Natural killer cell treated with Interleukin-12 subunit alpha and Interleukin-12 subunit beta and Interleukin-15 and Interleukin-18, amount 100 ng/mL, for 72 hours (primary cell): ENCODE data around the gene GNA14. TPM values are rescaled to one million over a fixed set of nuclear protein-coding genes. Genes with fewer than 3 reads are reported as not detected.
"Not testable (repeated sequence)": the region's sequence is repeated elsewhere in the genome, so short reads cannot be mapped to it uniquely, and the experiment has no call there.

ENCODE experiments used
- ATAC-seq, 2 donors: fragments of 150-1000 bp; cut with Tn5 transposase in 1 of 2; sonication (Bioruptor Pico), chemical (Tn5 transposase) in 1 of 2; 2 replicates each; pipeline ENCODE4 v1.10.0; 2021
- DNase-seq: peaks from one replicate; pipeline ENCODE4 v3.0.0; 2022; ENCODE audit warnings: low spot score
- H3K27ac Mint-ChIP-seq, 2 donors: 1 replicate in 1 of 2; 2 replicates in 1 of 2; pipeline ENCODE4 v1.8.0; 2022; ENCODE audit warnings: mixed read lengths in 2 of 2, mild to moderate bottlenecking in 1 of 2, moderate library complexity in 1 of 2
- H3K27me3 Mint-ChIP-seq, 2 donors: 1 replicate in 1 of 2; 2 replicates in 1 of 2; pipeline ENCODE4 v1.8.0; 2022; ENCODE audit warnings: mixed read lengths in 2 of 2
- H3K36me3 Mint-ChIP-seq: one replicate; pipeline ENCODE4 v1.8.0; 2022; ENCODE audit warnings: mixed read lengths
- H3K4me1 Mint-ChIP-seq, 2 donors: 1 replicate in 1 of 2; 2 replicates in 1 of 2; pipeline ENCODE4 v1.8.0; 2022; ENCODE audit warnings: low read depth in 2 of 2, mixed read lengths in 2 of 2, mild to moderate bottlenecking in 1 of 2
- H3K4me3 Mint-ChIP-seq: one replicate; pipeline ENCODE4 v1.8.0; 2022; ENCODE audit warnings: mixed read lengths
- H3K9me3 Mint-ChIP-seq: 2 replicates; pipeline ENCODE4 v1.8.0; 2022; ENCODE audit warnings: mixed read lengths
- total RNA-seq, 2 donors: library from RNA; stranded (reverse); gene quantifications; one replicate each; pipeline ENCODE4 v1.2.3, GENCODE V29; 2022

The GNA14 gene
- total RNA-seq, 2 donors from 2014 or later: 0.45 TPM; not detected in 1

DNA sequence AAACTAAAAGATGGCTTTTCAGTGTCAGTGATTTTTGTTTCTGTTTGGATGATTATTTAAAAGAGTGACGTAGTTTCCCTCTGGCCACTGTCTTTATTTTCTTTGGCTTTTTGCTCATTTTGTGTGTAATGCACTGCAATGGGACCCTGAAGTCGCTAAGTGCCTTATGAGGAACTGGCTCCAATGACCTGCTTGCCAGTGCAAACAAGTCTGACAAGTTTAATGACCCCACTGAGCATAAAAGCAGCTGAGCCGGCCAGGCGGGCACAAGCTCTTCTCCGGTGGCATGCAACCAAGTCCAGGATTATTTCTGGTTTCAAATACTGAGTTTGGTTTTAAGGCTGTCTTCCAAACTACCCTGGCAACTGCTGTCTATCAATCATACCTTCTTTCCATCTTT is 15.6 kb upstream of the GNA14 start:
- Mint-ChIP-seq H3K9me3 (no peaks in the 10 kb centered on the region), H3K4me3 (no peak overlapping the region), H3K27ac (no peak overlapping the region), H3K36me3 (no peaks in the 10 kb centered on the region), H3K27me3 (peaks cover 5 to 9% of the 10 kb centered on the region in 2 donors), H3K4me1 (no peaks in the 10 kb centered on the region)
- DNase-seq (no peak), ATAC-seq (no peak)

DNA sequence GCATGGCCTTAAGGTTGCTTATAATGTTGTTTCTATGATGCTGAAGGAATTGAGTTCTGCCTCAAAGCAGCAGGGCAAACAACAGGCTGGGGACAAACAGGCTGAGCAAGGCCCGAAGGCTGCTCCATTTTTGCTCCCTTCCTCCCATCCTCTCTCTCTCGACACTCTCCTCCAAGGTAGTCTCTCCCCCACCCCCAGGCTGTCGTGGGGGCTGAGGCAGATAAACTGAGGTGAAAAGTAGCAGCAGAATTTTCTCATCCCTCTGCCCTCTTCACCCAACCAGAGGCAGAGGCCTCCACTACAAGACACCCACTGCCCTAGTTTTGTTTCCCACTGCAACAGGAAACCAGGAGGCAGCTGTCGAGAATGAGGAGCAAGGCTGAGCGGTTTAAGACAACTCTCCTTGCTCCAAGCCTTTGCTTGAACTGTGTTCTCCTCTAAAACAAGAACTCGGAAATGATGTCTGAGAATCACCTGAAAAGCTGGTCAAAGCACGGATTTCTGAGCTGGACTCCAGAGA is 13.5 kb upstream of the GNA14 start:
- H3K36me3 Mint-ChIP-seq: no peaks in the 10 kb centered on the region
- ATAC-seq: peak in 1 of 2 donors; percentile 22
- no peaks in the 10 kb centered on the region for H3K9me3 Mint-ChIP-seq
- H3K27ac Mint-ChIP-seq: no peak overlapping the region
- H3K4me3 Mint-ChIP-seq: no peak overlapping the region
- no peak for DNase-seq
- H3K4me1 Mint-ChIP-seq: no peaks in the 10 kb centered on the region
- H3K27me3 Mint-ChIP-seq: peaks cover 3 to 9% of the 10 kb centered on the region in 2 donors

DNA sequence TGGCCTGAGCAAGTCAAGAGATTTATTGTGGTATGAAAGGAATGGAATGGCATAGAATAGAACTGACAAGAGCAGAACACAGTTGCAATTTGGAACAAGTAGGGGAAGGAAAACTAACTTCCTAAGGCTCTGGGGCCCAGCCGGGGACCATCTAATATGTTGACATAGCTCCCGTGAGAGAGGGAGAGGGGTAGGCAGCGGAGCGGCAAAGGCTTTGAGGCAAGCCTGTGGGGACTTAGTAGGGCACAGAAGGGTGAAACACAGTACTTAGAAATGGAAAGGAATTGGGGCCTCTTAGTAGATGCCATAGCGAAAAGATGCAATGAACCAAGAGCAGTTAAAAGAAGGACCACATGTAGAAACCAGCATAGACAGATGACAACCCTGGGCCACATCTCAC is 11.8 kb upstream of the GNA14 start:
- ATAC-seq: no peak
- no peak overlapping the region for H3K27ac Mint-ChIP-seq
- no peaks in the 10 kb centered on the region for H3K36me3 Mint-ChIP-seq
- H3K9me3 Mint-ChIP-seq: no peaks in the 10 kb centered on the region
- H3K27me3 Mint-ChIP-seq: peaks cover 12 to 16% of the 10 kb centered on the region in 2 donors
- DNase-seq: no peak
- H3K4me3 Mint-ChIP-seq: no peak overlapping the region
- H3K4me1 Mint-ChIP-seq: no peaks in the 10 kb centered on the region

DNA sequence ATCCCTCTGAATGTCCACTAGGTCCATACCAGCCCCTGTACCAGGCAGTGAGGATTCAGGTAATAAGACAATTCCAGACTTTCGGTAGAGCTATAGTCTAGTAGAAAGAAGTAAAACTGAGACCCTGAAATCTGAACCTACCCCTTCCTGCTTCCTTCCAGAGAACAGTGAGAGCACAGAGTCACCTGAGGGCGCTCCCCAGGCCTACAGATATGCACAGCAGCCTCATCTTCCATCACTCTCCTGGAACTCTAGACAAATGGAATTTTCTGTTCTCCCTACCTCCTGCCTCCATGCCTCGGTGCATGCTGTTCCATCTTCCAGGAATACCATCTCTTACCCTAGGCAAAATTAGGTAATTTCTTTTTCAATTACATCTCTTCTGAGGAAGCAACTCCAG is 3.1 kb upstream of the GNA14 start:
- DNase-seq (no peak), ATAC-seq (no peak)
- Mint-ChIP-seq H3K9me3 (no peaks in the 10 kb centered on the region), H3K27me3 (peaks cover 24 to 38% of the 10 kb centered on the region in 2 donors), H3K36me3 (no peaks in the 10 kb centered on the region), H3K4me1 (peaks cover 0 to 6% of the 10 kb centered on the region in 2 donors), H3K4me3 (no peak overlapping the region), H3K27ac (no peak overlapping the region)

DNA sequence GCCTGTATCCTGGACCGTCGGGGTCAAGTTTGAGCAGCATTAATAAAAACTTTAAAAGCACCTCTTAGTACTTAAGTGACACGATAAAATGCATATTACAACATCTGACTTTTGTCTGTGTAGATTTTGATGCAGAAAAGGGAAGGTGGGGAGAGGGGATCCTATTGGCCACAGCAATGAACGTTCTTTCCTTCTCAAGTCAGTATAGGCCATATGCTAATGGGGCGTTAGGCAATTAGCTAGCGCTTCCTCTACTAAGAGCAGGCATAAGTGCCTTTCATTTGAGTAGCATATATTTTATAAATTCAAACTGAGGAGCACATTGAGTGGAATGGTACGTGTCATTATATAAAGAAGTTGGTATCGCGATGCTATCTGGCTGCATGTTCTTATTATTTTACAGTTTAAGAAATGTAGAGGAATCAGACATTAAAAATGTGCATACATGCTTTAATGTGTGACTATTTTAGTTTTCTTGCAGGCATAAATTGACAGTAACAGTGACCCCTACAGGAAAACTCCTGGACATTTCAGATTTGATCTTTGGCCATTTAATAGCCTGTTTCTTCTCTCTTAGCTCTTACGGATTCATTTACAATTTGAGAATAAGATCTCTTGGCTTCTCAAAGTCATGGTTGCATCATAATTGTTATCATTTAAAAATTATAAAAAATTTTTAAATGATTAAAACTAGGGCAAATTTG is 1.1 kb upstream of the GNA14 start:
- Mint-ChIP-seq H3K4me3 (peak overlapping the region; percentile 20), H3K27ac (no peak overlapping the region), H3K36me3 (no peaks in the 10 kb centered on the region), H3K4me1 (peaks cover 0 to 6% of the 10 kb centered on the region in 2 donors), H3K27me3 (peaks cover 29 to 37% of the 10 kb centered on the region in 2 donors), H3K9me3 (no peaks in the 10 kb centered on the region)
- ATAC-seq (peak in 1 of 2 donors; percentile 55), DNase-seq (no peak)

DNA sequence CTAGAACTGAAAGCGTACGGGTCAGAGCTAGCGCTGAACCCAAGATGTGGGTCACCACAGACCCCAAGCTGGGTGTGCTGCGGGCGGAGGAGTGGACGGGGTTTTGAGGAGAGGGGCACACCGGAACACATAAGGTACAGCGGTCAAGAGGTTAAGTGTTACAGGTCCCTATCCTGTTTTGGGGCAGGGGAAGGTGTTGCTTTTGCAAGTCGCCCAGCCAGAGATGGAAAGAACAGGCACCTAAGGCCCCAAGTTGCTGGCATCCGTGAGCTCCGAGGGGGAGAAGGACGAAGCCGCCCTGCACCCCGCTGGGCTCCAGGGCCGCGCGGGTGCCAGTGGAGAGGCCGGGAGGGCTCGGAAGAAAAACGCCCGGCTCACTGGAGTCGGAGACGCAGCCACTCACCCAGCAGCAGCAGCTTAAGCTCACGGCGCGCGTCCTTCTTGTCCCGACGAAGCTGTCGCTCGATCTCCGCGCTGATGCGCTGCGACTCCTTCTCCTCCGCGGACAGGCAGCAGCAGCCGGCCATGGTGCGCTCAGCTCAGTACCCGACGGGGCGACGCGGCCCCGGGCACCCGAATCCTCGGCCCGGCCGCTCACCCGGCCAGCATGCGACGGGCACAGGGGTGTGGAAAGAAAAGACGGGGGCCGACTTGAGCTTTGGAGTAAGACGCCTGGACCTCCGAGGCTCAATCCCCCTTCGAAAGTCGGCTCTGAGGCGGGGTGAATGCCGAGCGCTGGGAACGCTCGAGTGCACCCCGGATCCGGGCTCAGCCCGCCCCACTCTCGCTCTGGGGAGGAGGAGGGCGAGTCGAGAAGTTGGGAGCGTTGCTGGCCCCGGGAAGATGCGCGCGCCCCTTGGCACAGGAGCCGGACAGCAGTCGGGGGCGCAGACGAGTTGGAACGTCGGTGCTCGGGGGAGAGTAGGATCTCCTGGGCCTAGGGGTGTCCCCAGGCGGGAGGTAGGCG is 572 bp downstream of the GNA14 start:
- peak in 1 of 2 donors; percentile 43 for ATAC-seq
- Mint-ChIP-seq H3K4me1 (peaks cover 0 to 6% of the 10 kb centered on the region in 2 donors), H3K9me3 (no peaks in the 10 kb centered on the region), H3K27me3 (peaks cover 28 to 33% of the 10 kb centered on the region in 2 donors), H3K4me3 (peak overlapping the region; percentile 56), H3K36me3 (no peaks in the 10 kb centered on the region), H3K27ac (no peak overlapping the region)
- no peak for DNase-seq

DNA sequence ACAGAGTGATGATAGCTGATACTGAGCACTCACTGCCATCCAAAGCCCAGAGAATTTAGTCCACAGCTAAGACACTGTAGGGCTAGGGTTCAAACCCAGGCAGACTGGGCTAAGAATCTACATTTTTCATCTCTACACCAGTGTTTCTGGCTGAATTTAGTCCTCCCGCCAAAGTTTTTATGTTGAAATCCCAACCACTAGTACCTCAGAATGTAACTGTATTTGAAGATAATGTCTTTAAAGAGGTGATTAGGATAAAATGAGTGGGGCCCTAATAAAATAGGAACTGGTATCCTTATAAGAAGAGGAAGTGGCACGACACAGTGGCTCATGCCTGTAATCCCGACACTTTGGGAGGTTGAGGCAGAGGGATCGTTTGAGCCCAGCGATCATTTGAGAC is 4.3 kb downstream of the GNA14 start:
- DNase-seq (no peak), ATAC-seq (no peak)
- Mint-ChIP-seq H3K4me3 (no peak overlapping the region), H3K9me3 (no peaks in the 10 kb centered on the region), H3K27ac (no peak overlapping the region), H3K36me3 (no peaks in the 10 kb centered on the region), H3K27me3 (peaks cover 32 to 35% of the 10 kb centered on the region in 2 donors), H3K4me1 (peaks cover 0 to 6% of the 10 kb centered on the region in 2 donors)

DNA sequence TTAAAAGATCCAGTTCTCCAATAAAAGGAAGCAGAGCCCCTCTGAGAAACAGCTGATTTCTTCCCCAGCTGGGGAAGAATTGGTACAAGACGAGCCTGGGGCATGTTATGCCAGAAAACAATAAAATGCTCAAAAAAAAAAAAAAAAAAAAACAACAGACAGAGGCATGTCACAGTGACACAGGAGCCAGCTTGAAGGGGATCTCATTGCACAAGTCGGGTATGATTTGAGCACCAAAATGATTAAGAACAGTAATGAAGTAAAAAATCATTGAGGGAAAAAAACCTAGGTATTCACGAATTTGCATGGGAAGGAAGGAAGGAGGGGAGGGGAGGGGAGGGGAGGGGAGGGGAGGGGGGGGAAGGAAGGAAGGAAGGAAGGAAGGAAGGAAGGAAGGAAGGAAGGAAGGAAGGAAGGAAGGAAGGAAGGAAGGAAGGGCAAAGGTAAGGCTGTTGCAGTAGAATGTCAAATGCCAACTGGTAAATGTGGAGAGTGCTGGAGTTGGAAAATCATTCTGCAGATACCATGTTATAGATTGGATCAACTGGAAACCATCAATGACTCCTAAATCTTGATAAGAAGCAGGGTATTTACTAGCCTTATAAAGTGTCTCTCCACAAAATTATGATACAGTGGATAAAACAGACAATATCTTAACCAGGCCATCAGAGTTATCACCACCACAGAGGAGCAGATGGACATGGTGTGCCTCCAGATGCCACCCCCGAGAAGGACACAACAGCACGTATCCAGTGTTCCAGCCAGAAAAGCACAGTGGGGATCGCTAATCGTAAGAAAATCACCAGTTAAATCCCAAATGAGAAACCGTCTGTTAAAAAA is 7.2 kb downstream of the GNA14 start:
- no peak for DNase-seq
- ATAC-seq: no peak
- Mint-ChIP-seq H3K36me3 (no peaks in the 10 kb centered on the region), H3K4me3 (no peak overlapping the region), H3K4me1 (no peaks in the 10 kb centered on the region), H3K27me3 (peaks cover 23 to 33% of the 10 kb centered on the region in 2 donors), H3K9me3 (no peaks in the 10 kb centered on the region), H3K27ac (no peak overlapping the region)

DNA sequence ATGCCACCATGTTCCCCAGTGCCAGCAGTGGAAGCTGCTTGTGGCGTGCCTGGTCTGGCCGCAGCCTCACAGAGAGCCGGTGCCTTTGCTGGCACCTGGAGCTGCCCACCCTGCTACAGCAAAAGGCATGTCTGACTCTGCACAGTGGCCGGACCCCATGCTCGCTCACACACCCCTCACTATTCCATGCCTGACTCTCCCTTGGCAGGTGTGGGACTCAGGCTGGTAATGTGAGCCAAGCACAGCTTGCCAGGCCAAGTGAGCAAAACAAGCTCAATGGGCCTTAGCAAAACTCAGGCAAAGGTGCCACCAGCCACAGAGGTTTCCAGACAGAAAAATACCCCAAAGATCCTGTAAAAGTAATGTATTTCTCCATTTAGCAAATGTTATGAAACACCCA is 15.5 kb downstream of the GNA14 start:
- DNase-seq (no peak), ATAC-seq (peak; percentile 13 to 53)
- Mint-ChIP-seq H3K27ac (no peak overlapping the region), H3K36me3 (no peaks in the 10 kb centered on the region), H3K27me3 (peaks cover 3 to 5% of the 10 kb centered on the region in 2 donors), H3K9me3 (no peaks in the 10 kb centered on the region), H3K4me3 (no peak overlapping the region), H3K4me1 (no peaks in the 10 kb centered on the region)

DNA sequence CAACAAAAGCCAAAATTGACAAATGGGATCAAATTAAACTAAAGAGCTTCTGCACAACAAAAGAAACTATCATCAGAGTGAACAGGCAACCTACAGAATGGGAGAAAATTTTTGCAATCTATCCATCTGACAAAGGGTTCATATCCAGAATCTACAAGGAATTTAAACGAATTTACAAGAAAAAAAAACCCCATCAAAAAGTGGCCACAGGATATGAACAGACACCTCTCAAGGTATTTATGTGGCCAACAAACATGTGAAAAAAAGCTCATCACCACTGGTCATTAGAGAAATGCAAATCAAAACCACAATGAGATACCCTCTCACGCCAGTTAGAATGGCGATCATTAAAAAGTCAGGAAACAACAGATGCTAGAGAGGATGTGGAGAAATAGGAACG is 19.3 kb downstream of the GNA14 start:
- DNase-seq, H3K9me3 Mint-ChIP-seq, H3K4me3 Mint-ChIP-seq, H3K36me3 Mint-ChIP-seq, H3K4me1 Mint-ChIP-seq, ATAC-seq, H3K27ac Mint-ChIP-seq: not testable (repeated sequence)
- H3K27me3 Mint-ChIP-seq: peaks cover 16 to 18% of the 10 kb centered on the region in 2 donors

DNA sequence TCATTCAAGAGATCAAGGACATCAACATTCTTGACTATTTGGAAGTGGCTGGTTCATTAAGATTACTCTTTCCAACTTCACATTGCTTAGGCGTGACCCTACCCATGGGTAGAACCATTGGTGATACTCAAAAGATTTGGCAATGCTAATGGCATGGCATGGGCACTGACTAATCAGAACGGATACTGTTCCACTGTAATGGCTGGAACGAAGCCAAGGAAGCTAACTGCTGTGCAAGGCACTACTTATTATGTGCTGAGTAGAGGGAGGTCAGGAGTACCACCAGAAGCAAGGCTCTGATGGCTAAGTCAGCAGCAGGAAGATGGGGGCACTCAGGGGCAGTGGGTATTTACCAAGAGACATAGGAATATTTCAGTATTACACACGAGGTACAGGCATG is 31.9 kb downstream of the GNA14 start:
- ATAC-seq (no peak), DNase-seq (no peak)
- Mint-ChIP-seq H3K36me3 (no peaks in the 10 kb centered on the region), H3K4me3 (no peak overlapping the region), H3K9me3 (peaks cover 5% of the 10 kb centered on the region), H3K27me3 (peaks cover 9 to 12% of the 10 kb centered on the region in 2 donors), H3K27ac (no peak overlapping the region), H3K4me1 (no peaks in the 10 kb centered on the region)

DNA sequence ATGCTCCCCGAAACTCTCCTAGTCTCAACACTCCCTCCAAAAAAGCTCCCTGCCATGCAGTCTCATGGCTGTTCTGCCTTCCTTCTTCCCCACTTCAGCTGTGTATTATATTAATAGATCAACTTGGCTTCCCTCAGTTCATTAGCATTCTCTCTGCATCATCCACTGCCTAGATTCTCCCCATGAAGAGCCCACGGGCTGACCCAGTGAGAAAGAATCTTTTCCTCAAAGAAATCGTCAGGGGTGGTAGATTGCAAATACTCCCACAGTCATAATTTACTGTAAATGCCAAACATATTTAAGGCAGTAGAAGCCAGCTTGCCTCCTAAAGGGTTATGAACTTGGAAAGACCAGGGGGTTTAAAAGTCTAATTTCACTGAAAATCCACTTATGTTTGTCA is 33.5 kb downstream of the GNA14 start:
- no peak overlapping the region for H3K27ac Mint-ChIP-seq
- H3K27me3 Mint-ChIP-seq: peaks cover 17 to 24% of the 10 kb centered on the region in 2 donors
- H3K9me3 Mint-ChIP-seq: peaks cover 5% of the 10 kb centered on the region
- DNase-seq: no peak
- H3K4me1 Mint-ChIP-seq: no peaks in the 10 kb centered on the region
- H3K36me3 Mint-ChIP-seq: no peaks in the 10 kb centered on the region
- no peak for ATAC-seq
- H3K4me3 Mint-ChIP-seq: no peak overlapping the region

DNA sequence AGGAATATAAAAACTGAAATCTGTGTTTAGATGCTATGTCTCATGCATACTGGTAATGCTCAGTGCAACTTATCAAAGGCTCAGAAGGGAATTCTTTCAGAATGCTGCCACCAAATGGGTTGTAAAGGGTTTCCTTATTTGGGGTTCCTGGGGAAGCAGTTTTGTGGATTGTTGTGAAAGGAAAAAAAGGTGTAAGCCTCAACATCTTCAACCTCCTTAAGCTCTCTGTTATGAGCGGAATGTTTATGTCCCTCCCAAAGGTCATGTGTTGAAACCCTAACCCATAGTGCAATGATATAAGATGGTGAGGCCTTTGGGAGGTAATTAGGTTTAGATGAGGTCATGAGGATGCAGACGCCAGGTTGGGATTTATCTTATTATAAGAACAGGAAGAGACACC is 41.6 kb downstream of the GNA14 start:
- no peaks in the 10 kb centered on the region for H3K36me3 Mint-ChIP-seq
- ATAC-seq (no peak), DNase-seq (no peak)
- no peaks in the 10 kb centered on the region for H3K4me1 Mint-ChIP-seq
- H3K4me3 Mint-ChIP-seq: no peak overlapping the region
- H3K27ac Mint-ChIP-seq: no peak overlapping the region
- H3K9me3 Mint-ChIP-seq: no peaks in the 10 kb centered on the region
- peaks cover 25 to 49% of the 10 kb centered on the region in 2 donors for H3K27me3 Mint-ChIP-seq
